ENCODE data around the gene UBE2S. TPM values are rescaled to one million over a fixed set of nuclear protein-coding genes. Genes with fewer than 3 reads are reported as not detected.

Gene UBE2S
- total RNA-seq, 1 experiment from 2014 or later, result 345 TPM

DNA sequence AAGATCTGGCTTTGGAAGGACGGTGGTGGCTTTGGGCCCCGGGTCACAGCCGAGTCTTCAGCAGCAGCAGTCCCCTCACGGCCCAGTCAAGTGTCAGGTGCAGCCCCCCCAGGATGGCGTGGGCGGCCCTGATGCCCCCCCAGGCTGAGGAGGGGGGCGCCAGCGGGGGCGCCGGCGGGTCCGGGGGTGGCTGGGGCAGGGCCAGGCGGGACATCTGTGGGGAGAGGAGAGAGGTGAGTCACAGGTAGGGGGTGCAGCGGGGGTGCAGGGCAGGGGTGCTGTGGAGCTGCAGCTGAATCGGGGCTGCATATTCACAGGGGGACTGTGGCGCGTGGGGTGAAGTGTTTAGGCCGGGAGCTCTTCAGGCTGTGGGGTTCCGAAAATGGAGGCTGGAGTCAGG lies 41.6 kb downstream of the UBE2S start:
- Mint-ChIP-seq H3K4me3 (ENCODE audit: unreplicated experiment) (no peak overlapping the region), H3K9me3 (ENCODE audit: unreplicated experiment) (no peaks in the 10 kb centered on the region), H3K36me3 (ENCODE audit: insufficient read depth, unreplicated experiment) (peaks cover 10% of the 10 kb centered on the region), H3K4me1 (ENCODE audit: insufficient read depth, unreplicated experiment) (peaks cover 14% of the 10 kb centered on the region), H3K27me3 (ENCODE audit: insufficient read depth, unreplicated experiment) (peaks cover 11% of the 10 kb centered on the region), H3K27ac (ENCODE audit: low read depth, unreplicated experiment) (no peak overlapping the region)
- TF ChIP-seq, protein P1, sequence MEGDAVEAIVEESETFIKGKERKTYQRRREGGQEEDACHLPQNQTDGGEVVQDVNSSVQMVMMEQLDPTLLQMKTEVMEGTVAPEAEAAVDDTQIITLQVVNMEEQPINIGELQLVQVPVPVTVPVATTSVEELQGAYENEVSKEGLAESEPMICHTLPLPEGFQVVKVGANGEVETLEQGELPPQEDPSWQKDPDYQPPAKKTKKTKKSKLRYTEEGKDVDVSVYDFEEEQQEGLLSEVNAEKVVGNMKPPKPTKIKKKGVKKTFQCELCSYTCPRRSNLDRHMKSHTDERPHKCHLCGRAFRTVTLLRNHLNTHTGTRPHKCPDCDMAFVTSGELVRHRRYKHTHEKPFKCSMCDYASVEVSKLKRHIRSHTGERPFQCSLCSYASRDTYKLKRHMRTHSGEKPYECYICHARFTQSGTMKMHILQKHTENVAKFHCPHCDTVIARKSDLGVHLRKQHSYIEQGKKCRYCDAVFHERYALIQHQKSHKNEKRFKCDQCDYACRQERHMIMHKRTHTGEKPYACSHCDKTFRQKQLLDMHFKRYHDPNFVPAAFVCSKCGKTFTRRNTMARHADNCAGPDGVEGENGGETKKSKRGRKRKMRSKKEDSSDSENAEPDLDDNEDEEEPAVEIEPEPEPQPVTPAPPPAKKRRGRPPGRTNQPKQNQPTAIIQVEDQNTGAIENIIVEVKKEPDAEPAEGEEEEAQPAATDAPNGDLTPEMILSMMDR (IDR thresholded peaks at IDR 0.05; ENCODE audit: unreplicated experiment), result no peak
- ChIA-PET CTCF (interaction anchor here (0.5 to 1.4 kb wide), 5 partner anchors 13 to 225 kb away, joined by 4 to 6 read pairs (median 5); partner anchors contain the start of gene TMEM238), POLR2A (interaction anchor here (0.5 to 1.1 kb wide), 2 partner anchors 11 to 902 kb away, joined by 3 to 4 read pairs; partner anchors contain the start of gene LENG9)
- intact Hi-C loops (cut with micrococcal nuclease), result no loop called here
- BruUV-seq (replicated peaks), result no TSS peak
- DNase-seq (ENCODE audit: unreplicated experiment), result no peak

DNA sequence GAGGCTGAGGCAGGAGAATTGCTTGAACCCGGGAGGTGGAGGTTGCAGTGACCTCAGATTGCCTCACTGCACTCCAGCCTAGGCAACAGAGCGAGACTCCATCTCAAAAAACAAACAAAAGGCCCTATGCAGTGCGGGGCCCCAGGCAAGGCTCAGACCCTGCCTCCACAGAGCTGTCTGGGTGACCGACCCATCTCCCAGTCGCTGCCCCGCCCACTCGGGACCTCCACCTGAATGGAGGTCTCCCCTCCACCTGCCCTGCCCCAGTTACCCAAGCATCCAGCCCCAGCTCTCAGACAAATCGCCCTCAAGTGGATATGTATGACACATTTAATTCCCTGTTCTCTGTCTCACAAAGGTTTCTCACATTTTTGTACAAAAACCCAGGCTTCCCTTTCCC lies 42.3 kb downstream of the UBE2S start:
- Mint-ChIP-seq H3K27ac (ENCODE audit: low read depth, unreplicated experiment) (no peak overlapping the region), H3K4me3 (ENCODE audit: unreplicated experiment) (no peak overlapping the region), H3K9me3 (ENCODE audit: unreplicated experiment) (no peaks in the 10 kb centered on the region), H3K36me3 (ENCODE audit: insufficient read depth, unreplicated experiment) (peaks cover 6% of the 10 kb centered on the region), H3K4me1 (ENCODE audit: insufficient read depth, unreplicated experiment) (peaks cover 6% of the 10 kb centered on the region), H3K27me3 (ENCODE audit: insufficient read depth, unreplicated experiment) (peaks cover 4% of the 10 kb centered on the region)
- CTCF ChIA-PET, result interaction anchor here (1.4 kb wide), 1 partner anchor 17 kb away, joined by 5 read pairs; no protein-coding TSS in a partner anchor
- intact Hi-C loops (cut with micrococcal nuclease), result no loop called here
- no peak for DNase-seq (ENCODE audit: unreplicated experiment)
- TF ChIP-seq, protein P1 (IDR thresholded peaks at IDR 0.05; ENCODE audit: unreplicated experiment), result no peak
- POLR2A ChIA-PET, result no interaction called here
- no TSS peak for BruUV-seq (replicated peaks)

DNA sequence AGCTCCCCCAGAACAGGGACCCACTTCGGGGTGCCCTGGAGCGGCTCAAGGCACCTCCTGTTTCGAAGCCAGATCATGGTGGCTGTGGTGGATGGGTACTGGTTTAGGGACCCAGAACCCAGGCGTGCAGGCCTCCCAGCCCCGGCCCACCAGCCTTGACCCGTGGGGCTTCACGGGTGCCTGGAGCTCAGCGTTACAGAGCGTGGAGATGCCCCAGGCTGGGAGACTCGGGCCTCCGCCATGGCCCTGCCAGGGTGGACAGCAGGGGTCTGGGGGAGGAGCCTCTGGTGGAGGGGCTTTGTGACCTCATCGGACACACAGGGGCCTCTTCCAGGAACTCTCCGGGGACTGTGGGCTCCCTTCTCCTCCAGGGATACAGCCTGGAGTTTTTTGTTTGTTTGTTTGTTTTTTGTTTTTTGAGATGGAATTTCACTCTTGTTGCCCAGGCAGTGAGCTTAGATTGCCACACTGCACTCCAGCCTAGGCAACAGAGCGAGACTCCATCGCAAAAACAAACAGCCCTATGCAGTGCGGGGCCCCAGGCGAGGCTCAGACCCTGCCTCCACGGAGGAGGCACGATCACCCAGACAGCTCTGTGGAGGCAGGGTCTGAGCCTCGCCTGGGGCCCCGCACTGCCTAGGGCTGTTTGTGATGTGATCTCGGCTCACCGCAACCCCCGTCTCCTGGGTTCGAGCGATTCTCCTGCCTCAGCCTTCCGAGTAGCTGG lies 44.4 kb downstream of the UBE2S start, which contains the start of gene GARIN5B:
TSS of gene GARIN5B (minus strand) at position 271 of the 727 bp plus-strand sequence. CDS start at position 77, 194 bp downstream.
- no peaks in the 10 kb centered on the region for H3K27me3 Mint-ChIP-seq (ENCODE audit: insufficient read depth, unreplicated experiment)

More for the DNA sequence above, 44.4 kb downstream of the UBE2S start, which contains the start of gene GARIN5B:
- TF ChIP-seq, protein P1 (IDR thresholded peaks at IDR 0.05; ENCODE audit: unreplicated experiment), result no peak
- BruUV-seq (replicated peaks), result no TSS peak
- intact Hi-C loops (cut with micrococcal nuclease), result no loop called here
- DNase-seq (ENCODE audit: unreplicated experiment), result no peak
- POLR2A ChIA-PET, result interaction anchor here (0.6 to 0.9 kb wide), 2 partner anchors 15 to 24 kb away, joined by 3 to 4 read pairs; partner anchors contain the start of gene KMT5C
- Mint-ChIP-seq H3K27ac (ENCODE audit: low read depth, unreplicated experiment) (no peak within 1 kb of the TSS), H3K36me3 (ENCODE audit: insufficient read depth, unreplicated experiment) (no peaks in the 10 kb centered on the region), H3K4me1 (ENCODE audit: insufficient read depth, unreplicated experiment) (no peaks in the 10 kb centered on the region), H3K4me3 (ENCODE audit: unreplicated experiment) (no peak within 1 kb of the TSS), H3K9me3 (ENCODE audit: unreplicated experiment) (no peaks in the 10 kb centered on the region)
- CTCF ChIA-PET, result no interaction called here
